Measurements from ENCODE around the gene MED13. TPM values are rescaled to one million over a fixed set of nuclear protein-coding genes. Genes with fewer than 3 reads are reported as not detected.

Gene MED13
- total and polyA plus RNA-seq, 3 experiments from 2014 or later: 3.4 to 63.3 (median 61.2) TPM

DNA sequence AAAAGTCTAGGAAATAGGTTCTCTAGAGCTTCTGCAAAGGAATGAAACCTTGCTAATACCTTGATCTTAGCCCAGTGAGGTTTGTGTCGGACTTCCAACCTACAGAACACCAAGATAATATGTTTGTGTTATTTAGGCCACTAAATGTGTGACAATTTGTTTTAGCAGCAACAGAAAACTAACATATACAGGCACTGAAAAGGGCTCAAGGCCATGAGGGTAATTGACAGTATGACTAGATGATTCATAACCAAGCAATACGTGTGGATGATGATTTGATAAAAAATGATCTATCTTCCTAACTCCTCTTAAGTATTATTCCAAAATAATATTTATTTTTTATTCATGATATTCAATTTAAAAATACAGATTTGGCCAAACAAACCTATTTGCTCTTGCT is 27.7 kb upstream of the MED13 start:
- Histone ChIP-seq H3K4me3 (ENCODE audit: low read length) (no peak overlapping the region), H3K27me3 (ENCODE audit: insufficient read depth, low read length, poor library complexity, severe bottlenecking) (no peaks in the 10 kb centered on the region), H3K9me3 (ENCODE audit: low read length) (no peaks in the 10 kb centered on the region), H3K4me1 (ENCODE audit: insufficient read depth, low read length) (no peaks in the 10 kb centered on the region), H3K27ac (ENCODE audit: low read depth, low read length) (no peak overlapping the region), H3K36me3 (ENCODE audit: insufficient read depth, low read length) (no peaks in the 10 kb centered on the region)
- no peak for DNase-seq
- peaks cover 0 to 4% of the 10 kb centered on the region in 2 donors for H3K27me3 Mint-ChIP-seq
- ChIA-PET CTCF (no interaction called here), POLR2A (no interaction called here)
- no peak overlapping the region for H3K27ac Mint-ChIP-seq
- no peaks in the 10 kb centered on the region for H3K36me3 Mint-ChIP-seq
- no peaks in the 10 kb centered on the region for H3K9me3 Mint-ChIP-seq
- H3K4me1 Mint-ChIP-seq: no peaks in the 10 kb centered on the region
- no peak overlapping the region for H3K4me3 Mint-ChIP-seq

DNA sequence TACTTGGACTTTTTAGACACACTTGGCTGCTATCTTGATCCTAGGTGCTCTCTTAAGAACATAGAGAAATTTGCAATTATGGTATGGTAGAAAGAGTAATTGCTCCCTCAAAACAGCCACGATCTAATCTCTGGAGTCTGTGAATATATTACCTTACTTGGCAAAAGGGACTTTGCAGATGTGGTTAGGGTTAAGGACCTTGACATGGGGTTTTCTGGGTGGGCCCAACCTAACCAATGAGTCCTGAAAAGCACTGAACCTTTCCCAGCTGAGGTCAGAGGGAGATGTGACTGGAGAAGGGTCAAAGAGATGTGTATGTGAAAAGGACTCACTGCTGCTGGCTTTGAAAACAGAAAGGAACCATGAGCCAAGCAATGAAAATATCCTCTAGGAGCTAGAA is 26.7 kb upstream of the MED13 start:
- ChIA-PET CTCF (no interaction called here), POLR2A (no interaction called here)
- Histone ChIP-seq H3K27me3 (ENCODE audit: insufficient read depth, low read length, poor library complexity, severe bottlenecking) (no peaks in the 10 kb centered on the region), H3K4me3 (ENCODE audit: low read length) (no peak overlapping the region), H3K36me3 (ENCODE audit: insufficient read depth, low read length) (no peaks in the 10 kb centered on the region), H3K9me3 (ENCODE audit: low read length) (no peaks in the 10 kb centered on the region), H3K4me1 (ENCODE audit: insufficient read depth, low read length) (no peaks in the 10 kb centered on the region), H3K27ac (ENCODE audit: low read depth, low read length) (no peak overlapping the region)
- Mint-ChIP-seq H3K4me1 (no peaks in the 10 kb centered on the region), H3K9me3 (no peaks in the 10 kb centered on the region), H3K27me3 (peaks cover 0 to 4% of the 10 kb centered on the region in 2 donors), H3K36me3 (no peaks in the 10 kb centered on the region), H3K4me3 (no peak overlapping the region), H3K27ac (no peak overlapping the region)
- DNase-seq: no peak

DNA sequence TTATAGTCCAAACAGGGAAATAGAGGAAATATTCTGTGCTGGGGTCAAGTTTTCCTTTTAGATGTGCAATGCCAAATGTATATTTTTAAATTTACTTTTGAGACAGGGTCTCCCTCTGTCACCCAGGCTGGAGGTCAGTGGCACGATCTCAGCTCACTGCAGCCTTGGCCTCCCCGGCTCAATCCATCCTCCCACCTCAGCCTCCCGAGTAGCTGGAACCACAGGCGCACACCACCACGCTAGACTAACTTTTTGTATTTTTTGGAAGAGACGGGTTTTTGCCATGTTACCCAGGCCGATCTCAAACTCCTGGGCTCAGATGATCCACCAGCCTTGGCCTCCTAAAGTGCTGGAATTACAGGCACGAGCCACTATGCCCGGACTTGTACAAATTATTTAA is 25.8 kb upstream of the MED13 start:
- H3K4me3 ChIP-seq (ENCODE audit: low read length): no peak overlapping the region
- Mint-ChIP-seq H3K27ac (no peak overlapping the region), H3K27me3 (peaks cover 0 to 4% of the 10 kb centered on the region in 2 donors), H3K36me3 (no peaks in the 10 kb centered on the region), H3K4me1 (peaks cover 0 to 2% (median 0%) of the 10 kb centered on the region in 3 donors), H3K4me3 (no peak overlapping the region), H3K9me3 (no peaks in the 10 kb centered on the region)
- no peaks in the 10 kb centered on the region for H3K9me3 ChIP-seq (ENCODE audit: low read length)
- no peaks in the 10 kb centered on the region for H3K4me1 ChIP-seq (ENCODE audit: insufficient read depth, low read length)
- ChIA-PET CTCF (no interaction called here), POLR2A (no interaction called here)
- DNase-seq: no peak
- H3K36me3 ChIP-seq (ENCODE audit: insufficient read depth, low read length): no peaks in the 10 kb centered on the region
- H3K27ac ChIP-seq (ENCODE audit: low read depth, low read length): no peak overlapping the region
- no peaks in the 10 kb centered on the region for H3K27me3 ChIP-seq (ENCODE audit: insufficient read depth, low read length, poor library complexity, severe bottlenecking)

DNA sequence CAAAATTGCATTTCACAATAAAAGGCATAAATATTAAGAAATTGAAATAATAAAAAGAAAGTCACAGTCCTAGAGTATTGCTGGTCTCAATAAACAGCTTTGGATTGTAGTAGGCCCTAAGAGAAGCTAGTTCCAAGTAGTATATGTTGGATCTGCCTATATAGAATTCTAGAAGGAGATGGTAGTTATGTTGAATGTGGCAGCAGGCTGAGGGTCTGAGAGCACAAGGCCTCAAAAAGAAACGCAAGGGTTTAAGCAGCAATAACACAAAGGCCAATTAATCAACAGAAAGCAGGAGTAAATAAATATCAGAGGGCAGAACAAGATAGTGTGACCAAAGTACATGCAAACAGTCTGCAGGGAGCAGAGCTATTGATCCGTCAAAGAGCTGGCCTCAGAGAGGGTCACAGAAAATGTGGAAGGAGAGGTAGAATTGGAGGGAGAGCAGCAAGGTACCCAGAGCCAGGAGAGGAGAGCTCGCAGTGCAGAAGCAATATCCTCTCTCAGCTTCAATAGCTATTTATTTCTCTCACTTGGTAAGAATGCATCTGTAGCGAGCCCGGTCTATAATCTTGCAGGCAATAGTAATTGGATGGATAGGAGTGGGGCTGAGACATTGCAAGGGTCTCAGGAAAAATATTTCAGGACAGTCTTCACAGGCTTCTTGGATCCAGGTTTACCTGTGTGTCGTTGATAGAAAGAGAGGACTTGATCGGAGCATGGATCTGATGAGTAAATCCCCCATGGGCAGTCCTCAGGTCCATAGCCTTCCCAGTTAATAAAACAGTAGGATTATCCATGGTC is 25.1 kb upstream of the MED13 start:
- Histone ChIP-seq H3K4me3 (ENCODE audit: low read length) (no peak overlapping the region), H3K27ac (ENCODE audit: low read depth, low read length) (no peak overlapping the region), H3K36me3 (ENCODE audit: insufficient read depth, low read length) (no peaks in the 10 kb centered on the region), H3K9me3 (ENCODE audit: low read length) (no peaks in the 10 kb centered on the region), H3K27me3 (ENCODE audit: insufficient read depth, low read length, poor library complexity, severe bottlenecking) (no peaks in the 10 kb centered on the region), H3K4me1 (ENCODE audit: insufficient read depth, low read length) (no peaks in the 10 kb centered on the region)
- H3K4me3 Mint-ChIP-seq: no peak overlapping the region
- peaks cover 0 to 4% of the 10 kb centered on the region in 2 donors for H3K27me3 Mint-ChIP-seq
- no peaks in the 10 kb centered on the region for H3K9me3 Mint-ChIP-seq
- H3K36me3 Mint-ChIP-seq: no peaks in the 10 kb centered on the region
- H3K27ac Mint-ChIP-seq: no peak overlapping the region
- DNase-seq: no peak
- H3K4me1 Mint-ChIP-seq: peaks cover 0 to 4% (median 2%) of the 10 kb centered on the region in 3 donors
- POLR2A ChIA-PET: no interaction called here
- CTCF ChIA-PET: interaction anchor here (2.1 kb wide), 1 partner anchor 24 kb away, joined by 6 read pairs; no protein-coding TSS in a partner anchor

DNA sequence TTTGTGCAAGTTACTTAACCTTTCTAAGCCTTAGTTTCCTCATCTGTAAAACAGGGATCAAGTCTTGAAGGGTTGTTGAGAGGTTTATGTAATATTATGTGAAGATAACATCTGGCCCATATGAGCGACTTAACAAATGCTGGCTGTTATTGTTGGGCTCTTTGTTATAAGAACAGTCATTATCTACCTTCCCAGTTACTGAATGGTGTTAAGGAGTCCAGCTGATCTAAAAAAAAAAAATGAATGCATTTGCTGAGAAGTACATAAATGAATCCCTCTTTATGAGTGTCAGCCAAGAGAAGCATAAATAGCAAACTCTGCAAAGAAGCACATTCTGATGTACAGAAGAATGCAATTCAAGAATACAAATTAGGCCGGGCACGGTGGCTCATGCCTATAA is 24.3 kb upstream of the MED13 start:
- Mint-ChIP-seq H3K4me3 (no peak overlapping the region), H3K27me3 (peaks cover 0 to 4% of the 10 kb centered on the region in 2 donors), H3K27ac (no peak overlapping the region), H3K9me3 (no peaks in the 10 kb centered on the region), H3K36me3 (no peaks in the 10 kb centered on the region), H3K4me1 (peaks cover 2 to 7% (median 4%) of the 10 kb centered on the region in 3 donors)
- Histone ChIP-seq H3K36me3 (ENCODE audit: insufficient read depth, low read length) (no peaks in the 10 kb centered on the region), H3K4me3 (ENCODE audit: low read length) (no peak overlapping the region), H3K4me1 (ENCODE audit: insufficient read depth, low read length) (no peaks in the 10 kb centered on the region), H3K27ac (ENCODE audit: low read depth, low read length) (no peak overlapping the region), H3K9me3 (ENCODE audit: low read length) (no peaks in the 10 kb centered on the region), H3K27me3 (ENCODE audit: insufficient read depth, low read length, poor library complexity, severe bottlenecking) (no peaks in the 10 kb centered on the region)
- DNase-seq: no peak
- CTCF ChIA-PET: interaction anchor here (2.1 kb wide), 1 partner anchor 23 kb away, joined by 6 read pairs; no protein-coding TSS in a partner anchor
- POLR2A ChIA-PET: no interaction called here

DNA sequence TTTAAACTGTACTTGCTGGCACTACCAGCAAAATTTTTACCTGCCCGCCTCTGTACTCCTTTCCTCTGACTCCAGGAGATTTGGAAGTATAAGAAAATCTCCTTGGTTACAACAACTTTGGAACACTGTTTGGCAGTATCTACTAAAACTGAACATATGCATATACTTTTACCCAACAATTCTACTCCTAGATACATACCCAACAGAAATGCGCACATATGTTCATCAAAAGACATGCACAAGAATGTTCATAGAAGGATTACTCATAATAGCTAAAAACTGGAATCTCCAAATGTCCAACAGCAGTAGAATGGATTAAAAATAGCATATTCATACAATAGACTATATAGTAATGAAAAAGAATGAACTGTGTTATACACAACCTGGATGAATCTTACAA is 21.7 kb upstream of the MED13 start:
- H3K36me3 ChIP-seq (ENCODE audit: insufficient read depth, low read length): no peaks in the 10 kb centered on the region
- peak overlapping the region in 1 of 8 donors; percentile 4 for H3K27ac Mint-ChIP-seq
- no peaks in the 10 kb centered on the region for H3K36me3 Mint-ChIP-seq
- no peaks in the 10 kb centered on the region for H3K9me3 ChIP-seq (ENCODE audit: low read length)
- H3K9me3 Mint-ChIP-seq: no peaks in the 10 kb centered on the region
- DNase-seq: no peak
- H3K4me1 ChIP-seq (ENCODE audit: insufficient read depth, low read length): no peaks in the 10 kb centered on the region
- POLR2A ChIA-PET: no interaction called here
- no peak overlapping the region for H3K4me3 Mint-ChIP-seq
- H3K27ac ChIP-seq (ENCODE audit: low read depth, low read length): no peak overlapping the region
- no peaks in the 10 kb centered on the region for H3K27me3 ChIP-seq (ENCODE audit: insufficient read depth, low read length, poor library complexity, severe bottlenecking)
- H3K4me1 Mint-ChIP-seq: peaks cover 2 to 7% (median 4%) of the 10 kb centered on the region in 3 donors
- no peak overlapping the region for H3K4me3 ChIP-seq (ENCODE audit: low read length)
- peaks cover 3 to 4% of the 10 kb centered on the region in 2 donors for H3K27me3 Mint-ChIP-seq
- CTCF ChIA-PET: interaction anchor here (0.9 to 1.3 kb wide), 2 partner anchors 9 to 27 kb away, joined by 3 read pairs; no protein-coding TSS in a partner anchor

DNA sequence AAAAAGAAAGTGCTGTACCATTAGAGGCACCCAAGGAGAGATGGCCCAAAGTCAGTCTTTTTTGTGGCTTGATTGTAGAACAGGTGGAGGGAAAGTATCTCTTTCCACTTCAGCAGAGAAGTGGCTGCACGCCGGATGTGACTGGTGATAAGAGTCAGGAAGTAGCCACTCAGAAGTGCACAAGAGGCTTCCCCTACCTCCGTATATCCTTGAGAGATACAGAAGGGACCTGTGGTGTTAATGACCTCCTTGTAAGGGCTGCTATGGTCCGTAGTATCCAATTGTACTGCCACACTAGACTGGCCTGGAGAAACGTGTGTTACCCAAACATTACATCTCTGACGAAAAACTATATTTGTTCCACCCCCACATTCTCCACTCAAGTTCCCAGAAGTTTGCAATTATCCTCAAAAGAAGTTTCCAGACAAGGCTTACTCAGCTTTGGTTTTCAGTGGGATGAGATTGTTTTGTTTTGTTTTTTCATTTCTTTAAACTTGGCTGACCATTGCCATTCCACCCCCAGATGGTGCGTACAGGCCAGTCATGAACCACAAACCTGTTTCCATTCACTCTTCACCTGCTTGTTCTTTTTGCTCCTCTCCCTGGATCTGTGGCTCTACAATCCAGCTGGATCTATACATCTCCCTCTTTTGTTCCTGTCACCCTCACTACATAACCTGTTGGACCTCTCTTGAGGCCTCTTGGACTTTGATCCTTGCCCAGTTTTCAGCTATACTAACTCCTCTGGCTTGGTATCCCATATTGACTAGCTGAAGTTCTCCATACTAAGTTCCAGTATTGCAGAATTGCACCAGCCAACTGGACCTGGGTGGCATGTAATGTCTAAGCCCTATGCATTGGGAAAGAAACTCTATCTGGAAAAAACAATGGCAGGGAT is 20.7 kb upstream of the MED13 start:
- H3K4me1 Mint-ChIP-seq: peaks cover 2 to 7% (median 4%) of the 10 kb centered on the region in 3 donors
- Histone ChIP-seq H3K4me3 (ENCODE audit: low read length) (no peak overlapping the region), H3K9me3 (ENCODE audit: low read length) (no peaks in the 10 kb centered on the region), H3K36me3 (ENCODE audit: insufficient read depth, low read length) (no peaks in the 10 kb centered on the region), H3K27me3 (ENCODE audit: insufficient read depth, low read length, poor library complexity, severe bottlenecking) (no peaks in the 10 kb centered on the region), H3K4me1 (ENCODE audit: insufficient read depth, low read length) (no peaks in the 10 kb centered on the region), H3K27ac (ENCODE audit: low read depth, low read length) (no peak overlapping the region)
- ChIA-PET CTCF (interaction anchor here (0.7 kb wide), 1 partner anchor 1854 kb away, joined by 3 read pairs; no protein-coding TSS in a partner anchor), POLR2A (no interaction called here)
- peaks cover 3% of the 10 kb centered on the region in 2 donors for H3K27me3 Mint-ChIP-seq
- H3K27ac Mint-ChIP-seq: peak overlapping the region in 3 of 8 donors; percentile 29 to 59 (median 35)
- H3K36me3 Mint-ChIP-seq: no peaks in the 10 kb centered on the region
- no peak overlapping the region for H3K4me3 Mint-ChIP-seq
- no peak for DNase-seq
- no peaks in the 10 kb centered on the region for H3K9me3 Mint-ChIP-seq

DNA sequence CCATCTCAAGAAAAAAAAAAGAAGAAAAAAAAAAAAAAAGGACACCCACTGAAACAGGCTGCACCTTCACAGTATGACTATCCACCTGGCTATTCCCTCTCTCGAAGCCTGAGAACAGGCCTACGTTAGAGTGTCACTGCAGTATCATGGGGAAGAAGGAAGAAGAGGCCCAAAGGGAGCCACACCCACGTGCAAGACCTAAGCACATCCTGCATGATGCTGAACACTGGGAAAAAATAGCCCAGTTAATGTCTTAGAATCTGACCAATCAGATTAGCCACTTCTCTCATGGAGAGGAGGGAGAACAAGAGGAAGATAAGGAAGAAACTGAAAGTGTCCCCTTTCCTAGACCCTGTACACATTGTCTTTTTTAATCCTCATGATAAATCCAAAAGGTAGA is 19.5 kb upstream of the MED13 start:
- peak overlapping the region in 2 of 8 donors; percentile 21 to 74 for H3K27ac Mint-ChIP-seq
- CTCF ChIA-PET: no interaction called here

More for the DNA sequence above, 19.5 kb upstream of the MED13 start:
- H3K4me3 Mint-ChIP-seq: no peak overlapping the region
- H3K36me3 Mint-ChIP-seq: no peaks in the 10 kb centered on the region
- Histone ChIP-seq H3K9me3 (ENCODE audit: low read length) (no peaks in the 10 kb centered on the region), H3K27ac (ENCODE audit: low read depth, low read length) (no peak overlapping the region), H3K27me3 (ENCODE audit: insufficient read depth, low read length, poor library complexity, severe bottlenecking) (no peaks in the 10 kb centered on the region), H3K36me3 (ENCODE audit: insufficient read depth, low read length) (no peaks in the 10 kb centered on the region), H3K4me1 (ENCODE audit: insufficient read depth, low read length) (no peaks in the 10 kb centered on the region), H3K4me3 (ENCODE audit: low read length) (no peak overlapping the region)
- H3K4me1 Mint-ChIP-seq: peaks cover 2 to 7% (median 4%) of the 10 kb centered on the region in 3 donors
- H3K27me3 Mint-ChIP-seq: peaks cover 3 to 11% of the 10 kb centered on the region in 2 donors
- POLR2A ChIA-PET: no interaction called here
- H3K9me3 Mint-ChIP-seq: no peaks in the 10 kb centered on the region
- DNase-seq: no peak
